ENCODE measurements around the gene TECTA. TPM values are rescaled to one million over a fixed set of nuclear protein-coding genes. Genes with fewer than 3 reads are reported as not detected.
"Not testable (repeated sequence)": the region's sequence is repeated elsewhere in the genome, so short reads cannot be mapped to it uniquely, and the experiment has no call there.

TECTA gene
- total RNA-seq, 1 experiment from 2014 or later: 0.17 TPM

GRCh38 chr11:121090145-121090721 is 10.8 kb upstream of the TECTA start:
- DNase-seq (ENCODE audit: low read depth): no peak

GRCh38 chr11:121091492-121092152 is 9.4 kb upstream of the TECTA start:
- DNase-seq (ENCODE audit: low read depth): no peak

- DNase-seq (ENCODE audit: low read depth): no peak
Measured at GRCh38 chr11:121095561-121095960, 5.5 kb upstream of the TECTA start.

GRCh38 chr11:121099364-121099763 is 1.7 kb upstream of the TECTA start:
- no peak for DNase-seq (ENCODE audit: low read depth)

DNA sequence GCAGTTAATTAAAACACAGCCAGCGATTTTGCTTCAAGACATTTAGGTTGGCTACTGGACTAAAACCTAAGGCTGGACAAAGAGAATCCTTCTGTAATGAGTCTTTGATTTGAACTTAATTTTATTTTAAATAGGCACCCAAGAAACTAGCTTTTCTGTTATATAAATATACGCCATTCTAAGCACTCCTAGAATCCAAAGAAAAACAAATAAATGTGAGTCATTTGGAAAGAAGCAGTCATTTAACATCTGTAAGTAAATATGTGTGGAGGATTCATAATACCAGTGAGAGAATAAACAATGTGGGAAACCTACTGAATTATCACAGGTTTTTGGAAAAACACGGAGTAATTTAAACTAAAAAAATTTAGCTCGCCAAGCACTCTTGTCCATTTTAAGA is 1.2 kb upstream of the TECTA start:
- no peak for DNase-seq (ENCODE audit: low read depth)

- no peak for DNase-seq (ENCODE audit: low read depth)
Measured at GRCh38 chr11:121104312-121104762, 3.3 kb downstream of the TECTA start.

- no peak for DNase-seq (ENCODE audit: low read depth)
Measured at GRCh38 chr11:121105063-121105480, 4.0 kb downstream of the TECTA start.

DNA sequence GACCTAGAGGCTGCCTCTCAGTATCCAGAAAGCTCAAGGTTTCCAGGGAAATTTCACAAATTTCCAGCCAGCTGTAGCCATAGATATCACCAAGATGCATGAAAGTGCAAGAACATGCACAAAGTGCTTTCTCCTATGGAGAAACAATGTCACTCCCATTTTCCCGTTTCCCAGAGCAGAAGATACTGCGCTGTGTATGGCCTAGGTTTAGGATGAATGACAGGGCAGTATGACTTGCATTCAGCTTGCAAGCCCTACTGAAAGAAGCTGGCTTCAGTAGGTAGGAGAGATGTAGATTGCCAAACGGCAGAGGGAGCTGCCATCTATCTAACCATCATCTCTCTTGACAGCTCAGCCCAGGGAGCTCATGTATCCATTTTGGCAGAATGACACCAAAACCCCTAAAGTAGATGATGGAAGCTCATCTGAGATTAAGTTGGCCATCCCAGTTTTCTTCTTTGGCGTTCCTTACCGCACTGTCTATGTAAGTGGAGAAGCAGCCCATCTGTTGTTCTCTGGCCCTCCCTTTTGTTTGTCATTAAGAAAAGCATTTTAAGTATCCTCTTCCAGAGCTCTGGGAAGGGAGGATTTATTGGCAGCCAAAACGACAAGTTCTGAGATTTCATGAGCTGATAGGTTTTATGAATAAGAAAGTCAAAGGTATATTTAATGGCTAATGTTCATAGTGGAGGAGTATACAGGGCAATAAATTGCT is 4.6 kb downstream of the TECTA start:
- no peak for DNase-seq (ENCODE audit: low read depth)

GRCh38 chr11:121106812-121107211 is 5.8 kb downstream of the TECTA start:
- DNase-seq (ENCODE audit: low read depth): no peak

GRCh38 chr11:121108413-121108812 is 7.4 kb downstream of the TECTA start:
- DNase-seq (ENCODE audit: low read depth): no peak

DNA sequence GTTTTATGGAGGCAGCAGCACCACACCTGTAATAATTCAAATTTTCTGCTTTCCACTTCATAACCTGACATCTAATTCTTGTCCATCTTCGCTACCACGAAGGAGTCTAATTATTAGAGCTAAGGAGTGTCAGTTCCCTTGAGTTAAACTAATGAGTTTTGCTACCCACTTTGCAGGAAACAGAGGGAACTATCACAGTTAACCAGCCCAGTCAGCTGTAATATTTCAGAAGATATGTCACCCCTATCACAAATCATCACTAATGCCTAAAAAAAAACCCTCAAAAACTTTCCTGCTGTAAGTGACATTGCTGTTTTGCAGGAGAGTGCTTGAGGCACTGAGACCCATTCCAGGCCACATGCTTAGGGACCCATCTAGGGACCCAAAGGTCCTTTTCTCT is 8.4 kb downstream of the TECTA start:
- DNase-seq (ENCODE audit: low read depth): no peak

DNA sequence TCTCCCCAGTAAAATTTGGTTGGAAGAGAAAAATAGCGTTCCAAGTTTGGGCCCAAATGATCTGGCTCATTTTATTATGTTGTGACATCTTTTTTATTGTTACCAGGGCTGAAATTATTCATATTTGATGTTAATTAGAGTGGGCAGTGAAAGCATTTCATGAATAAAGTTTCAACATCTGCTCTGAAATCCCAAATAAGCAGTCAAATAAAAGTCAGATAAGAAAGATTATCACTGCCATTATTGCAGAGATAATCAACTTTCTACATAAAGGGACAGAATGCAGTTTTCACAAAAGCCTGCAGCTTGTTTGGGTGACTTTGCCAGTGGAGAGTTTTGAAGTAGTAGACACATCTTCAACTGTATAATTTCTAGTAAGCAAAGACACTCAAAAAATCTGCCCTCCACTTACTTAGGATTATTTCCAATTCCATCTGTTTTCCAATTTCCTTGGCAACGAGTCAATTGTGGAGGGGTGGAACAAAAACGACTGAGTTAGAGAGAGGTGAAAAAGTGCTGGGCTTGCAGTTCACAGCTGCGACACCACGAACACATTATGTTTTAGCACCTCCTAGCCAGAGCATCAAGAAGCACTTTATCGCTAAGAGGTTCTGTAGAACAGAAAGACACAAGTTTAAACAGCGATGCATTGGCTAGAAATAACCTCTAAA is 9.0 kb downstream of the TECTA start:
- no peak for DNase-seq (ENCODE audit: low read depth)

GRCh38 chr11:121110871-121111724 is 10.1 kb downstream of the TECTA start:
- no peak for DNase-seq (ENCODE audit: low read depth)

GRCh38 chr11:121112498-121113455 is 11.7 kb downstream of the TECTA start:
- DNase-seq (ENCODE audit: low read depth): peak; percentile 74

DNA sequence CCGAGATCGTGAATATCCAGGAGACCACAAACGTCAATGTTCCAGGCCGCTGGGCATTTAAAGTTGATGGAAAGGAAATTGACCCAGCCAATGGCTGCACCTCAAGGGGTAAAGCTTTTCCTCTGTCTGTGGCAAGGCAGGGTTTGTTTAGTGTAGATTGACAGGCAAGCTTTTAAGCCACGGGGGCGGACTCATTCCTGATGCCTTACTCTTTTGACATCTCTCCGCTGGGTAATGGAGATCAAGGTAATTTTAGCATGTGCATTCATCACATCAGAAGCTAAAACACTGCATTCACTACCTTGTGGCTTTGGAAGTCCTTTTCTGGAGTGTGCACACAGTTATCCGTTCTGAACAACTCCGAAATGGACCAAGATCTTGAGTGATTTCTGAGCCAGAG is 12.6 kb downstream of the TECTA start:
- DNase-seq (ENCODE audit: low read depth): no peak

DNA sequence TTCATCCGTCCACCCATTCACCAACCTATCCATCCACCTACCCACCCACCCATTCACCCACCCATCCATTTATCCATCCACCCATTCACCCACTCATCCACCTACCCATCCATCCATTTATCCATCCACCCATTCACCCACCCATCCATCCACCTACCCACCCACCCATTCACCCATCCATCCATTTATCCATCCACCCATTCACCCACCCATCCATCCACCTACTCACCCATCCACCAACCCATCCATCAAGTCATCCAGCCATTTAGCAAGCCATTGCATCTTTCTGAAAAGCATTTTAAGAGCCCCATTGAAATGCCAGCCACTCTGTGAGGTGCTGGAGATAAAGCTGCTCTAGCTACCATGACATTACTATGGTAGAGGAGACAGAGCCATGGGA is 14.0 kb downstream of the TECTA start:
- DNase-seq (ENCODE audit: low read depth): not testable (repeated sequence)

- no peak for DNase-seq (ENCODE audit: low read depth)
Measured at GRCh38 chr11:121117788-121118187, 16.7 kb downstream of the TECTA start.

DNA sequence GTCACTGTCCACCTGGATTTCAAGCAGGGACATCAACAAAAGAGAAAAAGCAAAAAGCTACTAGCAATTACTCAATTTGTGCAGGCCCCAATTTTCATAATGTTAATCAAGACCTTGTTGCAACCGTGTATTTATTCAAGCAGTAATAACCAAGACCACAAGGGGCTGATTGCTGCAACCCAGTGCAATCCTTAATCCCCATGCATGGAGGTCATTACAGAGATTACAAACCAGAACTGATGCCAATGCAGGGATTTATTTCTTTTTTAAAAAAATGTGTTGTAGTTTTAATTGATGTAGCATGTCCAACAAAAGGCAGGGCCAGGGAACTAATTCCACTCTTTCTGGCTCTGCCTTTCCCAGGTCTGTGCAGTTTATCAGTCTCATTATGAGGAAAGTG is 18.4 kb downstream of the TECTA start:
- no peak for DNase-seq (ENCODE audit: low read depth)

- DNase-seq (ENCODE audit: low read depth): no peak
Measured at GRCh38 chr11:121122328-121122727, 21.3 kb downstream of the TECTA start.

- DNase-seq (ENCODE audit: low read depth): no peak
Measured at GRCh38 chr11:121123496-121124069, 22.5 kb downstream of the TECTA start.
